DOHH2 (cell line): Measurements from ENCODE around the gene KCND1.

Experiments used
- H3F3A ChIP-seq: fragments of 200-600 bp; sonication (generic), shearing (Covaris generic); 2 replicates; pipeline ENCODE4 v1.6.0; 2016; ENCODE audit warnings: antibody characterized with exemption, mild to moderate bottlenecking; ENCODE audit not compliant: control insufficient read depth, insufficient read depth
- H3K27ac ChIP-seq: fragments of 200-600 bp; sonication (generic); 2 replicates; pipeline ENCODE4 v1.5.1; 2014; ENCODE audit warnings: low read depth, mild to moderate bottlenecking, low read length, moderate library complexity
- H3K27me3 ChIP-seq: fragments of 200-600 bp; sonication (generic); 2 replicates; pipeline ENCODE4 v1.6.1; 2014; ENCODE audit warnings: mild to moderate bottlenecking, low read length, mixed read lengths; ENCODE audit not compliant: control insufficient read depth
- H3K36me3 ChIP-seq: fragments of 200-600 bp; sonication (generic); 2 replicates; pipeline ENCODE4 v1.6.1; 2014; ENCODE audit warnings: mild to moderate bottlenecking, low read length, moderate library complexity, mixed read lengths; ENCODE audit not compliant: control insufficient read depth
- H3K4me1 ChIP-seq: fragments of 200-600 bp; sonication (generic); 2 replicates; pipeline ENCODE4 v1.6.1; 2014; ENCODE audit warnings: mild to moderate bottlenecking, low read length, mixed read lengths; ENCODE audit not compliant: control insufficient read depth
- H3K4me2 ChIP-seq: fragments of 200-600 bp; sonication (generic); 2 replicates; pipeline ENCODE4 v1.6.0; 2014; ENCODE audit warnings: mild to moderate bottlenecking, low read length, moderate library complexity
- H3K4me3 ChIP-seq: fragments of 200-600 bp; sonication (generic); 2 replicates; pipeline ENCODE4 v1.5.1; 2014; ENCODE audit warnings: mild to moderate bottlenecking, low read length, mixed read lengths
- H3K79me2 ChIP-seq: fragments of 200-600 bp; sonication (generic); 2 replicates; pipeline ENCODE4 v1.6.1; 2014; ENCODE audit warnings: mild to moderate bottlenecking, low read length, mixed read lengths; ENCODE audit not compliant: control insufficient read depth
- H3K9me2 ChIP-seq: fragments of 200-600 bp; sonication (generic); replicated peaks from 2 replicates; pipeline ENCODE4 v1.6.1; 2014; ENCODE audit warnings: mild to moderate bottlenecking, low read length, mixed read lengths; ENCODE audit not compliant: control insufficient read depth
- H3K9me3 ChIP-seq: fragments of 200-600 bp; sonication (generic); 2 replicates; pipeline ENCODE4 v1.6.1; 2014; ENCODE audit warnings: antibody characterized with exemption, low read length, mixed read lengths; ENCODE audit not compliant: control insufficient read depth, insufficient read depth
- H4K20me1 ChIP-seq: fragments of 200-600 bp; sonication (generic); 2 replicates; pipeline ENCODE4 v1.6.0; 2014; ENCODE audit warnings: low read depth, mild to moderate bottlenecking, antibody characterized with exemption, low read length, moderate library complexity; ENCODE audit not compliant: control insufficient read depth, insufficient read depth
- CTCF ChIP-seq: fragments of 200-600 bp; sonication (generic); IDR thresholded peaks from one replicate; pipeline ENCODE4 v1.5.1; 2014; ENCODE audit warnings: antibody characterized with exemption, mild to moderate bottlenecking, low read depth, low read length; ENCODE audit not compliant: poor library complexity, severe bottlenecking
- EZH2phosphoT487 ChIP-seq: fragments of 200-600 bp; sonication (generic); IDR thresholded peaks from 2 replicates; pipeline ENCODE4 v1.6.1; 2017; ENCODE audit warnings: borderline replicate concordance, mild to moderate bottlenecking, antibody characterized with exemption, low read length, moderate library complexity, mixed read lengths

Gene KCND1

GRCh38 chrX:48974574-48974973, 2.9 kb upstream of the KCND1 start:
- no peaks in the 10 kb centered on the region for H3K9me2 ChIP-seq
- H3K9me3 ChIP-seq: no peaks in the 10 kb centered on the region
- H3K4me1 ChIP-seq: peaks cover 11% of the 10 kb centered on the region
- H3K4me2 ChIP-seq: no peak overlapping the region
- no peak overlapping the region for H3K27ac ChIP-seq
- TF ChIP-seq EZH2phosphoT487 (no peak), CTCF (no peak)
- H3K27me3 ChIP-seq: no peaks in the 10 kb centered on the region
- no peaks in the 10 kb centered on the region for H3F3A ChIP-seq
- H3K79me2 ChIP-seq: no peaks in the 10 kb centered on the region
- H3K36me3 ChIP-seq: peaks cover 16% of the 10 kb centered on the region
- no peak overlapping the region for H3K4me3 ChIP-seq
- H4K20me1 ChIP-seq: no peaks in the 10 kb centered on the region

GRCh38 chrX:48974033-48974432, 2.4 kb upstream of the KCND1 start:
- H3K36me3 ChIP-seq: peaks cover 16% of the 10 kb centered on the region
- no peaks in the 10 kb centered on the region for H3F3A ChIP-seq
- H3K27ac ChIP-seq: no peak overlapping the region
- H3K4me2 ChIP-seq: no peak overlapping the region
- peaks cover 11% of the 10 kb centered on the region for H3K4me1 ChIP-seq
- no peaks in the 10 kb centered on the region for H4K20me1 ChIP-seq
- no peak for TF ChIP-seq EZH2phosphoT487
- no peak for TF ChIP-seq CTCF
- no peak overlapping the region for H3K4me3 ChIP-seq
- no peaks in the 10 kb centered on the region for H3K9me2 ChIP-seq
- H3K9me3 ChIP-seq: no peaks in the 10 kb centered on the region
- no peaks in the 10 kb centered on the region for H3K27me3 ChIP-seq
- H3K79me2 ChIP-seq: no peaks in the 10 kb centered on the region

- no peaks in the 10 kb centered on the region for H4K20me1 ChIP-seq
- peaks cover 11% of the 10 kb centered on the region for H3K4me1 ChIP-seq
- H3K36me3 ChIP-seq: peaks cover 9% of the 10 kb centered on the region; the same call in 1 of the 2 replicates
- H3K4me2 ChIP-seq: peak overlapping the region; percentile 12; the same call in 1 of the 2 replicates
- no peak overlapping the region for H3K4me3 ChIP-seq
- H3F3A ChIP-seq: no peaks in the 10 kb centered on the region
- H3K27ac ChIP-seq: no peak overlapping the region
- H3K9me2 ChIP-seq: no peaks in the 10 kb centered on the region
- no peaks in the 10 kb centered on the region for H3K9me3 ChIP-seq
- H3K27me3 ChIP-seq: no peaks in the 10 kb centered on the region
- TF ChIP-seq CTCF (peak; percentile 71), EZH2phosphoT487 (no peak)
- H3K79me2 ChIP-seq: no peaks in the 10 kb centered on the region
These were observed 848 bp upstream of the KCND1 start for GRCh38 chrX:48972220-48973164.
